Omental fat pad (tissue), 4 donors: ENCODE measurements around the gene ASH1L. TPM values are rescaled to one million over a fixed set of nuclear protein-coding genes. Genes with fewer than 3 reads are reported as not detected.
"Not testable (repeated sequence)": the region's sequence is repeated elsewhere in the genome, so short reads cannot be mapped to it uniquely, and the experiment has no call there.

Experiments
- ATAC-seq: fragments of 150-250 bp; one replicate; pipeline ENCODE4 v1.9.1; 2016; ENCODE audit warnings: mild to moderate bottlenecking, moderate library complexity; ENCODE audit not compliant: low FRiP score
- DNase-seq: peaks from one replicate; pipeline ENCODE4 v3.0.0-alpha.2; 2019; ENCODE audit warnings: low spot score
- total RNA-seq, 4 donors: library from RNA; depleted of rRNA; stranded (reverse); fragments of >200 nt; gene quantifications; one replicate each; pipeline ENCODE4 v1.1.0, GENCODE V29; 2016
- TF ChIP-seq, protein P1 (sequence below), 3 donors: fragments of 450-650 bp; IDR thresholded peaks; one replicate each; pipeline ENCODE4 v1.5.1; 2016 to 2017; ENCODE audit warnings: antibody characterized with exemption in 3 of 3, mild to moderate bottlenecking in 3 of 3, moderate library complexity in 2 of 3

Gene ASH1L
- total RNA-seq, 4 donors from 2014 or later = 60.8 to 72.2 (median 65.6) TPM

DNA sequence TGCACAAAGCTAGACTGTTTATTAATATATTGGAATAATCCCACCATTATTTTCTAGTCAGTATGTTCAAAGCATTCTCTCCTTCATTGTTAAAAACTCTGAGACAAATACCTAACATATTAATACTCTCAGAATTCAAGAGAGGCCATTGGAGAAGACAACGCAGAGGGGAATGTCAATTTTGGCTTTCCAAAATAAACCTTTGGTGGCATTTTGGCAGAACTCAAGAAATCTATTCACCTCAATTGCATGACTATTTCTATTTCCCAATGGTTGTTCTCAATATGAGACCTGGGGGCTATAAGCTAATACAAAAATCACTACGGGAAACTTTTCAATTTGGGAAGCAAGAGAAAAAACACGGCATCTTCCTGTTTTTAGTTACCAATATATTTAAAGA lies 183.4 kb downstream of the ASH1L start:
- TF ChIP-seq, protein P1, sequence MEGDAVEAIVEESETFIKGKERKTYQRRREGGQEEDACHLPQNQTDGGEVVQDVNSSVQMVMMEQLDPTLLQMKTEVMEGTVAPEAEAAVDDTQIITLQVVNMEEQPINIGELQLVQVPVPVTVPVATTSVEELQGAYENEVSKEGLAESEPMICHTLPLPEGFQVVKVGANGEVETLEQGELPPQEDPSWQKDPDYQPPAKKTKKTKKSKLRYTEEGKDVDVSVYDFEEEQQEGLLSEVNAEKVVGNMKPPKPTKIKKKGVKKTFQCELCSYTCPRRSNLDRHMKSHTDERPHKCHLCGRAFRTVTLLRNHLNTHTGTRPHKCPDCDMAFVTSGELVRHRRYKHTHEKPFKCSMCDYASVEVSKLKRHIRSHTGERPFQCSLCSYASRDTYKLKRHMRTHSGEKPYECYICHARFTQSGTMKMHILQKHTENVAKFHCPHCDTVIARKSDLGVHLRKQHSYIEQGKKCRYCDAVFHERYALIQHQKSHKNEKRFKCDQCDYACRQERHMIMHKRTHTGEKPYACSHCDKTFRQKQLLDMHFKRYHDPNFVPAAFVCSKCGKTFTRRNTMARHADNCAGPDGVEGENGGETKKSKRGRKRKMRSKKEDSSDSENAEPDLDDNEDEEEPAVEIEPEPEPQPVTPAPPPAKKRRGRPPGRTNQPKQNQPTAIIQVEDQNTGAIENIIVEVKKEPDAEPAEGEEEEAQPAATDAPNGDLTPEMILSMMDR (IDR thresholded peaks at IDR 0.05) = no peak
- ATAC-seq (no peak), DNase-seq (no peak)

DNA sequence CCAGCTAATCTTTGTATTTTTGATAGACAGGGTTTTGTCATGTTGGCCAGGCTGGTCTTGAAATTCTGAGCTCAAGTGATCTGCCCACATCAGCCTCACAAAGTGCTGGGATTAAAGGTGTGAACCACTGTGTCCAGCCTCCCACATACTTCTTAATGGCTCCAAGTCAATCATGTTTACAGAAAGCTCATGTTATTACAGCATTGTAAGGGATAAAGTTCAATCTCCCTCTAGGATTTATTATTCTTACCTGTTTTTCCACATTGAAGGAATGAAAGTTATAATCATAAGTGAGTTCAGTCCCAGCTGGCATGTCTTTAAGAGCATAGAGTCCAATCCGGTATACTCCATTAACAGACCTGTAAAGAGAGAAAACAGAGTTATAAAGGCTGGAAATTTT lies 202.6 kb downstream of the ASH1L start:
- DNase-seq (no peak), ATAC-seq (no peak)
- TF ChIP-seq, protein P1 (IDR thresholded peaks at IDR 0.05) = no peak

DNA sequence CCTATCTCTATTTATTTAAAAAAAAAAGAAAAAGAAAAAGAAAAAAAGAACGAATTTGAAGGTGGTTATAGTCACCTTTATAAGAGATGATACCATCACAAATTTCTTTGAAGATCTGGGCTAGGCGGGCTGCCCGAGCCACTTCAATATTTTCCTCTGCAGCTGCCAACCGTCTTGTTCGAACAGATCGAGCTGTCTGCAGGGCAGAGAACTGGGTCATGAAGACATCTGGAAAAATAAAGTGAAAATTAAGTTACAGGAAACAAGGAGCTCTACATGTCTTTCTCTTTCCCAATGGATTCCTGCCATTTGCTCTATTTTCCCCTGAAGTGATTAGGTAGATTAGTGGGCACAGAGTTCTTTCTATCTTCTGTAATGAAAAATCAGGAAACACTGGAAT lies 210.0 kb downstream of the ASH1L start:
- no peak for ATAC-seq
- DNase-seq = no peak
- TF ChIP-seq, protein P1 (IDR thresholded peaks at IDR 0.05) = no peak

DNA sequence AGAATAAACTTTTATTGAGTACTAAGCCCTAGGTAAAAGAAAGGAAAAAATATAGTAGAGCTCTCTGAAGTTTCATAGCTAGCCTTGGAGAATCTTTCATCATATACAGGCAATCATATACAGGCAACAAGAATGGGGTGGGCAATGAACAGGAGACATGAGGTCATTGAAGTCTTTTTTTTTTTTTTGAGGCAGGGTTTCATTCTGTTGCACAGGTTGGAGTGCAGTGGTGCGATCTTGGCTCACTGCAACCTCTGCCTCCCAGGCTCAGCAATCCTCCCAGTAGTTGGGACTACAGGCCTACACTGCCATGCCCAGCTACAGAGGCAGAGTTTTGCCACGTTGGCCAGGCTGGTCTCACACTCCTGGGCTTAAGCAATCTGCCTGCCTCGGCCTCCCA lies 219.8 kb downstream of the ASH1L start:
- TF ChIP-seq, protein P1 (IDR thresholded peaks at IDR 0.05) = no peak
- DNase-seq (no peak), ATAC-seq (no peak)

DNA sequence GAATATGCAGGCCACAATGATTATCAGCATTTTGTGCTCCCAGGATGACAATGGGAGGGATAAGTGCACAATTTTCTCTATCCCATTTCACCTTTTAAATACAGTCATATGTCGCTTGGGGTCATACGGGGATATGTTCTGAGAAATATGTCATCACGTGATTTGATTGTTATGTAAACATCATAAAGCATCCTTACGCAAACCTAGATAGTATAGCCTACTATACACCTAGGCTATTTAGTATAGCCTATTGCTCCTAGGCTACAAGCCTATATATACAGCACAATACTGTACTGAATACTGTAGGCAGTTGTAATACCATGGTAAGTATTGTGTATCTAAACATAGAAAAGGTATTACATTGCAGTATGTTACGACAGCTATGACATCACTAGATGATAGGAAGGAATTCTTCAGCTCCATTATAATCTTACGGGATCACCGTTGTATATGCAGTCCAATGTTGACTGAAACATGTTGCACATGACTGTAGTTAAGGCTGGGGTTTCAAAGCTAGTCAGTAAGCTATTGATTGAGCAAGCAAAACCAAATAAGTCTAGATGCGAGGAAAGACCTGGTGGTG lies 223.0 kb downstream of the ASH1L start:
- DNase-seq = no peak
- TF ChIP-seq, protein P1 (IDR thresholded peaks at IDR 0.05) = no peak
- ATAC-seq = no peak

DNA sequence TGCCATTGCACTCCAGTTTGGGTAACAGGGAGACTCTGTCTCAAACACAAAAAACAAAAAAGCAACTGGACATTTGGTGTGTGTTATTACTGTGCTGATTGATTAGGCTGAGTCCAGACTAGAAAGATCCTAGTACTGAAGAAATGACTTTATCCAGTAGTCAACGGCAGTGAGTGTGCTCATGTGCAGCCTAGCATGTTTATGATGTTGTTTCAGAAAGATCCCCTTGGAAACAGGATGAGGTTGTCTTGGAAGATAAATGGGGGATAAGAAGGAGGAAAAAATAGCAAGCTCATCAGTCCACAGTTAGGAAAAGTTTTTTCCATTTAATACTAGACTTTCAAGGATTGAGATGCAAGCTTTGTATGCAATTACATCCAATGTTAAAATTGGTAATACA lies 227.6 kb downstream of the ASH1L start:
- TF ChIP-seq, protein P1 (IDR thresholded peaks at IDR 0.05) = no peak
- DNase-seq = no peak
- ATAC-seq = no peak

GRCh38 chr1:155329980-155330598 lies 232.5 kb downstream of the ASH1L start:
- no peak for ATAC-seq
- no peak for DNase-seq
- TF ChIP-seq, protein P1 (IDR thresholded peaks at IDR 0.05) = no peak

DNA sequence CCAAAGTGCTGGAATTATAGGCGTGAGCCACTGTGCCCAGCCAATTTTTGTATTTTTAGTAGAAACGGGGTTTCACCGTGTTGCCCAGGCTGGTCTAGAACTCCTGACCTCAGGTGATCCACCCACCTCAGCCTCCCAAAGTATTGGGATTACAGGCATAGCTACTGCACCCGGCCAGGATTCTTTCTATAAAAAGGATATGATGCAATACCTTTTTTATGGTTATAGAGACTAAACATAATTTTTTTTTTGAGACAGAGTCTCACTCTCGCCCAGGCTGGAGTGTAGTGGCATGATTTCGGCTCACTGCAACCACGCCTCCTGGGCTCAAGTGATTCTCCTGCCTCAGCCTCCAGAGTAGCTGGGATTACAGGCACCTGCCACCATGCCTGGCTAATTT lies 233.7 kb downstream of the ASH1L start:
- ATAC-seq, DNase-seq: not testable (repeated sequence)
